ENCODE measurements around the gene TACC2.

DNA sequence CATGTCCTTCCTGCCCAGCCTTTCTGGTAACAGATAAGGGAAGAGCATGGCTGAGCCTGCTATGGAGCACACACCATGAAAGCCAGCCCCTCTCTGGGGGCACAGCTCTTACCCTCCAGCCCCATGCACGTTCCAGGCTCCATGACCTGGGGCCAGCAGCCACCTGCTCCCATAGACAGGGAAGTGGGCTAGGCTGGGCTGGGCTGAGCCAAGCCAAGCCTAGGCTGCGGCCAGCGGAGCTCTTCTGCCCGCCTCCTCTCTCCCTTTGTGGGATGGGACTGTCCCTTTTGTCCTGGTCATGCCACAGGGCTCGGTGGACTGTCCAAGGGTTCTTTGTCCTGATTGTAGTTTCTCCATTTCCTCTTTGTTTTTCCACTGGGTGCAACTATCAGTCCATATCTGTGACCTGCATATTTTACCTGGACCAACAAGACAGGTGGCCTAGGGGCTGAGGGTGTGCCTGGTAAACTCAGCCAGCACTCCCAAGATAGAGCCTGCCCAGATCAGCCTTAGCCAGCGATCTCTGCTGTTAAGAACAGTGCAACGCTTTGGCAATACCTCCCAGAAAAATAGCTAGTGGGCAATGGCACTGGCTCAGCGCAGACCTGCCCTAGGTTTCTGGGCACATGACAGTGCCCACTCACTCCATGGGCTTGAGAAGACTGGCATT lies 184.9 kb downstream of the TACC2 start:
- TF ChIP-seq EZH2 (IDR thresholded peaks at IDR 0.05; ENCODE audit: insufficient read depth, poor library complexity, severe bottlenecking) (no peak), EZH2phosphoT487 (IDR thresholded peaks at IDR 0.05; ENCODE audit: insufficient read depth, low read depth) (no peak)
